ENCODE results near the gene GFOD1. TPM values are rescaled to one million over a fixed set of nuclear protein-coding genes. Genes with fewer than 3 reads are reported as not detected.

GFOD1 gene
- total RNA-seq, 2 donors from 2014 or later = 10.0 to 12.2 TPM

DNA sequence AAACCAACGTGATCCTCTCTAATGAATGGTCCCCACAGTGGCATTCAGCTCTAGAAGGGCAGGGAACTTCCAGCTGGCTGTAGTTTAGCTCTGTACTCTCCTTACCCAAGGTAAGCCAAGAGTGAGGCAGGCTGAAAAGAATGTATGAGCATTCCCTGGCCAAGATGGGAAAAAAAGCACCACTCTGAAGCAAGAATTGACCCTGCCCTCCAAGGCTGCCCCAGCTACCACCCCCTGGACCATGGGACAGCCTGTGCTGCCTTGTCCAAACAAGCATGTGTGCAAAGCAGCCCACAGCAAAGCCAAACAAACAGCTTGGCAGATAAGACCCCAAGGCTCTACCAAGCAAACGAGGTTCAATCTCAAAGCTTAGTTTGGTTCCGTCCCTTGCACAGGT, 73.9 kb downstream of the GFOD1 start:
- WGBS = 62% methylated on average over 3 of the region's 3 CpGs

GRCh38 chr6:13412639-13413465, 74.5 kb downstream of the GFOD1 start:
- WGBS = 87% methylated on average over 9 of the region's 9 CpGs
- DNase-seq (ENCODE audit: low spot score) = no peak
- Histone ChIP-seq H3K27ac (peak overlapping the region in 1 of 2 donors; percentile 13), H3K9me3 (no peaks in the 10 kb centered on the region), H3K27me3 (replicated peaks; ENCODE audit: insufficient read depth) (no peaks in the 10 kb centered on the region), H3K4me1 (replicated peaks) (no peaks in the 10 kb centered on the region), H3K36me3 (no peaks in the 10 kb centered on the region), H3K4me3 (no peak overlapping the region)
- intact Hi-C loops (cut with DNase I) = loop anchor here (5.0 kb wide), 1 partner anchor 39 kb away; no protein-coding TSS in a partner anchor
- TF ChIP-seq POLR2A (IDR thresholded peaks at IDR 0.05) (no peak), CTCF (IDR thresholded peaks at IDR 0.05) (no peak), POLR2AphosphoS5 (IDR thresholded peaks at IDR 0.05) (no peak)

More for the DNA sequence above, 73.9 kb downstream of the GFOD1 start:
- intact Hi-C loops (cut with DNase I) = loop anchor here (5.0 kb wide), 1 partner anchor 39 kb away; no protein-coding TSS in a partner anchor
- Histone ChIP-seq H3K27me3 (replicated peaks; ENCODE audit: insufficient read depth) (no peaks in the 10 kb centered on the region), H3K36me3 (no peaks in the 10 kb centered on the region), H3K9me3 (no peaks in the 10 kb centered on the region), H3K4me1 (replicated peaks) (no peaks in the 10 kb centered on the region), H3K4me3 (no peak overlapping the region), H3K27ac (no peak overlapping the region)
- no peak for DNase-seq (ENCODE audit: low spot score)
- TF ChIP-seq POLR2A (IDR thresholded peaks at IDR 0.05) (no peak), CTCF (IDR thresholded peaks at IDR 0.05) (no peak), POLR2AphosphoS5 (IDR thresholded peaks at IDR 0.05) (peak; percentile 16)

DNA sequence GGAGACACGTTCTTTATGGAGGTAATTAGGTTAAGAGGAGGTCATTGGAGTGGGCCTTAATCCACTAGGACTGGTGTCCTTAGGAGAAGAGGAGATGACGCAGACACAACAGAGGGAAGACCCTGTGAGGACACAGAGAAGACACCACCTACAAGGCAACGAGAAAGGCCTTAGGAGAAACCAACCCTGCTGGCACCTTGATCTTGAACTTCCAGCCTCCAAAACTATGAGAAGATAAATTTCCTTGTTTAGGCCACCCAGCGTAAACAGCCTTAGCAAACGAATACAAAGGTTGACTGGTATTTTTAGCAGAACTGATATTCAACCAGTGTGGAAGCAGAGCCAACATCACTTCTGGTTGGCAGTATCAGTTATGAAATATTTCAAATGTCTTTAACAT, 75.2 kb downstream of the GFOD1 start:
- TF ChIP-seq POLR2A (IDR thresholded peaks at IDR 0.05) (no peak), CTCF (IDR thresholded peaks at IDR 0.05) (no peak), POLR2AphosphoS5 (IDR thresholded peaks at IDR 0.05) (no peak)
- Histone ChIP-seq H3K4me1 (replicated peaks) (no peaks in the 10 kb centered on the region), H3K9me3 (no peaks in the 10 kb centered on the region), H3K27me3 (replicated peaks; ENCODE audit: insufficient read depth) (no peaks in the 10 kb centered on the region), H3K27ac (no peak overlapping the region), H3K4me3 (no peak overlapping the region), H3K36me3 (no peaks in the 10 kb centered on the region)
- intact Hi-C loops (cut with DNase I) = loop anchor here (5.0 kb wide), 1 partner anchor 40 kb away; no protein-coding TSS in a partner anchor
- no peak for DNase-seq (ENCODE audit: low spot score)
- 92% methylated on average over 5 of the region's 5 CpGs for WGBS

DNA sequence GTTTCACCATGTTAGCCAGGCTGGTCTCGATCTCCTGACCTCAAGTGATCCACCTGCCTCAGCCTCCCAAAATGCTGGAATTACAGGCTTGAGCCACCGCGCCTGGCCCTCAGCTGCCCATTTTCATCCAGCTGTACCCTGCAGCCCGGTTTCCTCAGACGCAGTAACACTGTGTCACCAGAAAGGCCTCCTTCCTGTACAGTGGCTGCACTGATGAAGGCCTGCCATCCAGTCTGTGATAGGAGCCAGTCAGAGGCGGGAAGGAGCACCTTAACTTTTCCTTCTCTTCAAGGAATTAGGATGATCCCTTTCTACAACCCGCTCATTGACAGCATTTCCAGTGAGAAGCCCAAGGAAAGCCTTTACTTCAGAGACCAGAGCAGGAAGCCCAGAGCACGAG, 75.9 kb downstream of the GFOD1 start:
- H3K27me3 ChIP-seq (replicated peaks; ENCODE audit: insufficient read depth) = no peaks in the 10 kb centered on the region
- no peak for DNase-seq (ENCODE audit: low spot score)
- TF ChIP-seq CTCF (IDR thresholded peaks at IDR 0.05) = no peak
- H3K27ac ChIP-seq = no peak overlapping the region
- no peaks in the 10 kb centered on the region for H3K4me1 ChIP-seq (replicated peaks)
- 93% methylated on average over 8 of the region's 8 CpGs for WGBS
- H3K9me3 ChIP-seq = no peaks in the 10 kb centered on the region
- H3K36me3 ChIP-seq = no peaks in the 10 kb centered on the region
- intact Hi-C loops (cut with DNase I) = loop anchor here (5.0 kb wide), 1 partner anchor 41 kb away; no protein-coding TSS in a partner anchor
- H3K4me3 ChIP-seq = no peak overlapping the region

- Histone ChIP-seq H3K9me3 (no peaks in the 10 kb centered on the region), H3K27me3 (replicated peaks; ENCODE audit: insufficient read depth) (no peaks in the 10 kb centered on the region), H3K4me3 (no peak overlapping the region), H3K27ac (no peak overlapping the region), H3K4me1 (replicated peaks) (no peaks in the 10 kb centered on the region), H3K36me3 (no peaks in the 10 kb centered on the region)
- DNase-seq (ENCODE audit: low spot score) = no peak
- WGBS = 55% methylated on average over 2 of the region's 2 CpGs
- TF ChIP-seq POLR2A (IDR thresholded peaks at IDR 0.05) = no peak
- TF ChIP-seq POLR2AphosphoS5 (IDR thresholded peaks at IDR 0.05) = no peak
- TF ChIP-seq CTCF (IDR thresholded peaks at IDR 0.05) = no peak
- intact Hi-C loops (cut with DNase I) = loop anchor here (5.0 kb wide), 1 partner anchor 42 kb away; no protein-coding TSS in a partner anchor
Observed at GRCh38 chr6:13409991-13410390, 77.4 kb downstream of the GFOD1 start.
